GM19463 (cell line): ENCODE results near the gene C1D.
"Not testable (repeated sequence)": the region's sequence is repeated elsewhere in the genome, so short reads cannot be mapped to it uniquely, and the experiment has no call there.

Experiments
- ATAC-seq: cut with Tn5 transposase; IDR thresholded peaks from one replicate; pipeline ENCODE4 v1.9.1; 2021; ENCODE audit warnings: mild to moderate bottlenecking, moderate library complexity; ENCODE audit not compliant: unreplicated experiment

C1D gene, protein sequence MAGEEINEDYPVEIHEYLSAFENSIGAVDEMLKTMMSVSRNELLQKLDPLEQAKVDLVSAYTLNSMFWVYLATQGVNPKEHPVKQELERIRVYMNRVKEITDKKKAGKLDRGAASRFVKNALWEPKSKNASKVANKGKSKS

DNA sequence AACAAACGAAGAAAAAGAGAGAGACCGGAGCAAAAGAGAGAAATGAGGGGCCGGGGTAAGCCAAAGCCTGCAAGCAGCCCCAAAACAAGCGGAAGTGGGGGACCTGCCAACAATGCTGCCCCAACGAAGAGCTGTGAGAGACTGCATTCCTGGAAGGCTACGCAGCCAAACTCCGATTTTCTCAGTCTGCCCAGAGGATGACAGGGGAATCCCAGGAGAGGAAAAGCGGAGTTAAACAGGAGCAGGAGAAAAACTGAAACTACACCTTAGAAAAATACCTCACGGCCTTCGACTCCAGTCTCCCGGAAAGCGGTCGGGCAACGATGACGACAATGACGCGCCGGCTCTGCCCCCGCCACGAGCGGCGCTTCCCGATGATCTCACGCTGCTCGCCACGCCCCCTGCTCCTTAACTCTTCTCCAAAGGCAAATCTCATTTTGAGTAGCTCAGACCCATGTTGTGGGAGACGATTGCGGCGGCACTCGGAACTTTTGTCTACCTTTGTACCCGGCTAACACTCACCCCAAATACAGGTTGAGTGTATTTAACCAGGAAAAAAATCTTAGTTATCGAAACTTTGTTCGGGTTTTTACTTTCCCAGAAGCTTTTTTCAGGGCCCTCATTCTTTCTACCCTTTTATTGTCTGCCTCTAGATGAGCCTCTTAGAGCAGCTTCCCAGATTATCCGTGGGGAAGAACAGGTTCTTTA lies at the start of gene C1D:
TSS of gene C1D (minus strand) at position 325 of the 708 bp plus-strand sequence. CDS start 15,694 bp downstream, outside the sequence.
- ATAC-seq = peak; percentile 96

DNA sequence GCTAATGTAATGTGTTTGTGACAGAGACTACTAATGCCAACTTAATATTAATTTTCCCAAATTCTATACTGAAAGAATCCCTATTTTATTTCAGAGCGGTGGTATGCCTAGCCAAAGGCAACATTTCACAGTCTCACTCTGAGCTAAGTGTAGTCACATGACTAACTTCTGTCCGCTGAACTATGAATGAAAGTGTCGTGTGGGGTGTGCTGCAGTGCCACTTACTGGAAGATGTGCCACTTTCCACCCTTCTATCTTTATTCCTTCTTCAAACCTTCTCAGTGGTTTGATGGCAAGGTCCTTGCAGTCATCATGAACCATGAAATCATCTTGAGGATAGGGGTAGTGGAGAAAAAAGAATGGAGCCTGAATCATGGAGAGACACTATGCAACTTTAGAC lies 47.3 kb upstream of the C1D start:
- ATAC-seq = peak; percentile 69

DNA sequence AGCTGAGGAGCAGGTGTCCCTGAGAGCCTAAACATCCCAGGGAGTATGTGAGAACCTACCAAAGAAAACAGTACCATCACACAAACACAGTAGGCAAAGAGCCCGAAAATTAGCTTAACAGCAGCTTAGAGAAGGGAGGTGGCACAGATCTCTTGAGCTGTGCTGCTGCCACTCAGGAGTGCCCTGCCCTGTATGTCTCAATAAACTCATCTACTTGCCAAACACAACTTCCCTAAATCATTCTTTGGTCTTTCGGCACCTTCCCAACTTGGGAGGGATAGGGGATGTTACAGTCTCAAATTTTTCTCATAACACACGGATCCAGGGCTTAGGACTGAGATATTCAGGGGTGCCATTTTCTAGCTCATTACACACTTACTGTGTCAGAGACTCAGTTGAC lies 45.3 kb upstream of the C1D start:
- no peak for ATAC-seq

DNA sequence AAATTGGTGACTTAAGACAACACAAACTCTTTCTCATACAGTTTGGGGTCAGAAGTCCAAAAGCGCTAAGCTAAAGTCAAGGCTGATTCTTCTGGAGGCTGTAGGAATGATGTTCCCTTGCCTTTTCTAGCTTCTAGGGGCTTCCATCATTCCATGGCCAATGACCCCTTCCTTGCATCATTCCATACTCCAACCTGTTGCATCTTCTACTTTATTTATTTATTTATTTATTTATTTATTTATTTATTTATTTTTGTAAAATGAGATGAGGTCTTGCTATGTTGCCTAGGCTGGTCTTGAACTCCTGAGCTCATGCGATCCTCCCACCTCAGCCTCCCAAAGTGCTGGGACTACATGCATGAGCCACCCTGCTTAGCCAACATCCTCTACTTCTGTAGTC lies 44.7 kb upstream of the C1D start:
- no peak for ATAC-seq

DNA sequence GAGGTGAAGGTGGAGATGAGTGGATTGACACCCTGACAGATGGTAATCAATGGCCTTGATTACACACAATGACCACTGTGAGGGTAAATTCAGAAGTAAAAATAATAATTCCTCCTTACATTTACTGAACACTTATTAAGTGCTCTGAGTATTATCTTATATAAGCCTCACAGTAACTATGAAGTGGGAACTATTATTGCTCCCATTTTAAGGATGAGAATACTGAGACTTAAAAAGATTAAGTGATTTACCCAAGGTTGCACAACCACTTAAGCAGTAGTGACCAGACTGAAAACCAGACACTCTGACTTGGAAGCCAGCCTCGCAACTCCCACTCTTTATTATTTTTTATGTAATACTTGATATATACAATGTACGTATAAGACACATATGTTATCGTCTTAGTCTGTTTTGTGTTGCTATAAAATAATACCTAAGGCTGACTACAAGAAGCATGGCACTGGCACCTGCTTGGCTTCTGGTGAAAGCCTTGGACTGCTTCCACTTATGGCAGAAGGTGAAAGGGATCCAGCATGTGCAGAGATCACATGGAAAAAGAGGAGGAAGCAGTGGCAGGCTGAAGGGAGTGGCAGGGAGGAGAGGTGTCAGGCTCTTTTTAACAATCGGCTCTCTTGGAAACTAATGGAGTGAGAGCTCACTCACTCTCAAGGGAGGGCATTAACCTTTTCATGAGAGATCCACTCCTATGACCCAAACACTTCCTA lies 41.5 kb upstream of the C1D start:
- ATAC-seq = no peak

DNA sequence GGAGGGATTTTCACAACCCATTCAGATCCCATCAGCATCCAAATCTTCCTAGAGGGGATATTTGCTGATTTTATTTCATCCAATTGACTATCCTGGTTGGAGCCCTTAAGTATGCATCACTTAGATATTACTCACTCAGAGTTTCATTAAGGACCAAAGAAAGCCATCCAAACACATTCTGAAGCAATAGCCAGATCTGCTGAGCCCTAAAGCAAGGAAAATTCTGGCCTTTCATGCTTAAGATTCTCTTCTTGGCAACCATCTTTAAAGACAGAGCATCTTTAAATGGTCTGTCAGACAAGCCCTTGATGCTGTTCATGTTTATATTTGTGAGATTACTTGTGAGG lies 40.9 kb upstream of the C1D start:
- no peak for ATAC-seq

DNA sequence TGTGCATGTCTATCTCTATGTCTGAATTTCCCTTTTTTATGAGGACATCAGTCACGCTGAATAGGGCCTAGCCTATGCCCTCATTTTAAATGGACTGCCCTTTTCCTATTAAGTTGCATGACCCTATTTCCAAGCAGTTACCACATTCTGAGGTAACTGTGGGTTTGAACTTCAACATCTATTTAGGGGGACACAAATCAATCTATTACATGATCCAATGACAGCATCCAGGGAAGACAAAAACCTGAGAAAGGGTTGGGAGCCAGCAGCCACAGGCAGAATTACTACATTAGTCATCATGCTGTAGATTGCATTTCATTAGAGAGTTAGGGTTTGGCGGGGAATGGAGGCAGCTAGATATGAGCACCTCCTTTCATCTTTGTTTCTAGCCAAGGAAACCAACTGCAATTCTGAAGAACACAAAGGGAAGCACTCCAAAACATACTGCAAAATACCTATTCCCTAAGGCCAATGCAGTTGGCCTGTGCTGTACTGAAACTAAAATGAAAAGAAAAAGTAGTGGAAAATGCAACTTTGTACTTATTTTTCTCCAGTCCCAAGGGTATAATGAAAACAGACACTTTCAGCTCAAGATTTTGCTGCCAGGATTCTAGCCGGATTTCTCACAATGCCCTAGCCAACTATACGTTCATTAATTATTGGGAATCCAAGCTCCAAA lies 40.4 kb upstream of the C1D start:
- ATAC-seq = no peak

DNA sequence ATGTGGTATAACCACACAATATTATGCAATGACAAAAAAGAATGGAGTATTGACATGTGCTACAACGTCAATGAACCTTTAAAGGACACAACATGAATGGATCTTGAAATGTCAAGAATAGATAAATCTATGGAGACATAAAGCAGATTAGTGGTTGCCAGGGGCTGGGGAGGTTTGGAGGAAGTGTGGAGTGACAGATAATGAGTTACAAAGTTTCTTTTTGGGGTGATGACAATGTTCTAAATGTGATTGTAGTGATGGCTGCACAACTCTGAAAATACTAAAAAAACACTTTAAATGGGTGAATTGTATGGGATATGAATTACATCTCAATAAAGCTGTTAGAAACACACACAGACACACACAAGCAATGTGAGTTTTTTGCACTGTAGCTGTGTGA lies 37.4 kb upstream of the C1D start:
- no peak for ATAC-seq

DNA sequence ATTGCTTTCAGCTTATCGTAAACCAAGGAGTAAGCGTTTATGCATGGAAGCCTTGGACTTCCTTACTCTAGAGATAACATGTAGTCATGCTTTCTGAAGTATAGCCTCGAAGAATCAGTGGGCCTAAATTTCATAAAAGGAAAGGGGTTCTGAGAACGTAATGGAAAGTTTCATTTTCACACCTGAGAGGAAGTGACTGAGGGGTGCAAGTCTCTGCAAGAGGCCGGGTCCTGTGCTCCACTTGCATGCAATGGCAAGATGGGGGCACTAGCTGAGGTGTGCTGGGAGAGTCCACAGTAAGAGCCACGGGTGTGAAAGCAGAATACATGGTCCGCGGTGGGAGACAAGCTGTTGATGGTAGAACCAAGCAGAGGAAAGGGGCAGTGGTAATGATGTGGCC lies 36.5 kb upstream of the C1D start:
- no peak for ATAC-seq

DNA sequence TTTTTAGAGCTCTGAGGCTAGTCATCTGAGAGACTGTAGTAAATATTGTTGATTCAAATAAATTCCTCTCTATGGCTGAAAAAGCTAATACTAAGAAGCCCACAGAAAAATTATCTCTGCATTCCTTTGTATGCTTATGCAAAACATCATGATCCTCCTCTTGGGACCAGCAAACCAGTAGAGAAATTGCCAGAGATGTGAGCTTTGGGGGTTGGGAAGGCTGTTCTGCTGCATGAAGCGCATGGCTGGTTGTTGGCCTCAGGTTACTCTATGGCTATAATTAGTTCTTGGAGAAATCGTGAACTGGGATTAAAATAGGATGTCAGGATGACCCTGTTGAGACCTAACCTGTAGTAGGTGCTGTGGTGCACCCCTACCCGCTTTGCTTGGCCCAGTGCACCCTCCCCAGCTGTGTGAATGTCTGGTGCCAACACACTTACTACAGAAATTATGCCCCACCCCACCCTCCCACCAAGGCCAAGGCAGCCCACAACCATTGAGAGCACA lies 35.5 kb upstream of the C1D start:
- ATAC-seq = no peak

DNA sequence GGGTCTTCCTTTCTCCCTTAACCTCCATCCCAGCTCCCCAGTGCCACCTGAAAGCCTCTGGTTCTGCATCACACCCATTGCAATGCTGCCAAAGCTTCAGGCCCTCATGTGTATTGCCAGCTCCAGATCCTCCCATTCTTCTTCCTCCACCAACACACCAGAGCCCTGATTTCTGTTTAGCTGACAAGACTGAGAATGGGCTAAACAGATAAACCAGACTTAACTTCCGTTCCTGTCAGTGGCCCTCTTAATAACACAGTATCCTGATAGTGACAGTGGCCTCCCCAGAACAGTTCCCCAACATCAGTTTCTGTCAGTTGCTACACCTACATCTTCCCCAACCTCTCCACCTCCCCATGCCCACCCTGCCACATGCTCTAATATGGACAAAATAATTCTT lies 31.3 kb upstream of the C1D start:
- ATAC-seq = no peak

DNA sequence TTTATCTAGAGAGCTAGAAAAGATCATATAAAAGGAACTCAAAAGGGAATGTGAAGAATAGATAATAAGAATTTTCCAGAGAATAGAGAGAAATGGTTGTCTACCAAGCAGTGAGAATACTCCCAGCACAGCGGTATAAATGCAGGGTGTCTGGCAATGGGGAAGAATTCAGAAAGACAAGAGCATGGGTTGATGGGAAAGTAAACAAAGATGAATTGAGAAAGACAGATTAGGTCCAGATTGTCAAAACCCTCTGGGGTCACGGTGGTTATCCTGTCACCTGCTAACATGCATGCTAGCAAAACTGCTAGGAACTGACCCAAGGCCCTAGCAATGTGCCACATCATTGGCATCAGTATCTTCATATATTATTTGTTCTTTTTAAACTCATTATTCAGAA lies 30.8 kb upstream of the C1D start:
- ATAC-seq = no peak

DNA sequence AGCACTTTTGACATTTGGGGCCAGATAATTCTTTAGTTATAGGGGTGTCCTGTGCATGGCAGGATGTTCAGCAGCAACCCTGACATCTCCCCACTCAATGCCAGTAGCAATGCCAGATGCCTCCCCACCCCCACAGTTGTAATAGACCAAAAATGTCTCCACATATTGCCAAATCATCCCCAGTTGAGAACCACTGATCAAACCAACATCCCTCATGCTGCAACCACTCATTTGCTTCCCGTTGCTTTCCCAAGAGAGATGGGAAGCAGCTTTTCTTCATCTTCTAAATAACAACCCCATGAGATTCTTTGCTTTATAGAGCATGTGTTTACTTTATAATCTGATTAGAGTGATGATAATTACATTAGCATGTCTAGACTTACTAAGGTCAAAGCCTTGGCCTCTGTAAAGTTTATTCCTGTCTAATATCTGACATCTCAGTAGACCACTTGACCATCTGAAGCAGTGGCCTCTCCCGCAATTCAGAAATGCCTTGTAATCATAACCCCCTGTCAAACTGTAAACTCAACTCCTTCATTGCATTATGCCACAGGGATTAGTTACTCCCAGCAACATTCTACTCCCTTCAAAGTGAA lies 28.7 kb upstream of the C1D start:
- no peak for ATAC-seq

DNA sequence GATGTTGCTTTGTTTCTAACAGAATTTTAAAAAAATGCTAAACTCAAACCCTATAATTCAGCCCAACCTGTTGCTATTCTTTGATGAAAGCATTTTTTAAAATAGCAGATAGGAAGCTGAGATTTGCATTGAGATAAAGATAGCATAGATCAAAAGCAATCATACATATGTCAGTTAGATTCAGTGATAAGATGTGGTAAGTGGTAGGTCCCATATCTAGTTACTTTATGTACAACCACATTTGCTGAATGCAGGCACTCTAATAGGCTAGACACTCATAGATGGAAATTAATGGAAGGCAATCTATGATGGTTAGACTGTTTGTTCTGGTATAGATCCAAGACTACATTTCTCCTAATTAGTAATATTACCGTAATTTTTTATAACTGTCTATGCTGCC lies 27.2 kb upstream of the C1D start:
- no peak for ATAC-seq

DNA sequence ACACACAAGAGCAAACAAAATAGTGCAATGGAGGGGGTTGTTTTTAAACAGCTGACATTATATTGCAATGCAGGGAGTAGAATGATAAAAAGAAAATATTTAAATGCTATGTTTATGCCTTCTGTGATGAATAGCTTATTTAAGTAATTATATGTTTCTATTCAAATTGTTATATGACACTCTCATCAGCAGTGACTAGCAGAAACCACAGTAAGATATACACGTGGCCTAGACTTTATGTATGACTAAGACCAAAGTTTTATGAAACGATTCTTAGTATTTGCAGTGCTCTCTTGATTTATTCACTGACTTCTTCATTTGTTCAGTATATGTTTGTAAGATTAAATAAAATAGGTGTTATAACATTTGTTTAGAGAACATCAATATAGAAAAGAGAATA lies 26.1 kb upstream of the C1D start:
- no peak for ATAC-seq

DNA sequence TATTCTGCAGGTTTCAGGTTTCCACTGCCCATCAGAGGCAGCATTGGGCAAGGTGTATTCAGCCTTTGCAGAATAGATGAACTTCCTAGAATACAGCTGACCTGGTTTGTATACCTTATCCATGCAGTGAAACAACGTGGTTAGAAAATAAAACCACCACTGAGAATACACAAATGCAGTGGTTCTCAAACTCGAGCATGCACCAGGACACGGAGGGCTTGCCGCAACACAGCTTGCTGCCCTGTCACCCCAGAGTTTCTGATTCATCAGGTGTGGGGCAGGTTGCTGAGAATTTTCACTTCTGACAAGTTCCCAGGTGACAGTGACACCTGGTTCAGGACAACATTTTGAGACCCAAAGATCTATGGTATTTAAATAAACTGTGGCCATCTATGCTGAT lies 23.4 kb upstream of the C1D start:
- no peak for ATAC-seq

DNA sequence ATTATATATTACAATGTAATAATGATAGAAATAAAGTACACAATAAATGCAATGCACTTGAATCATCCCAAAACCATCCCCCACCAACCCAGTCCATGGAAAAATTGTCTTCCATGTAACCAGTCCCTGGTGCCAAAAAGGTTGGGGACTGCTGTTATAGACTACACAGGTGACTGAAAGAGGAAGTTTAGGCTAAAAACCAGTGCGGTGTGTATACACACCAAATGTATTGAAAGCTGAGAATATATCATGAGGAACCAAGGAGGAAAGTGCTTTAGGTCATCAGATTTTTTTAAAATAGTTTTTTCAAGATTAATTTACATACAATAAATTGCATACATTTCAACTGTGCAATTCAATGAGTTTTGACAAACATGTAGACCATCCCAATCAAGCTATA lies 20.5 kb upstream of the C1D start:
- ATAC-seq = no peak

DNA sequence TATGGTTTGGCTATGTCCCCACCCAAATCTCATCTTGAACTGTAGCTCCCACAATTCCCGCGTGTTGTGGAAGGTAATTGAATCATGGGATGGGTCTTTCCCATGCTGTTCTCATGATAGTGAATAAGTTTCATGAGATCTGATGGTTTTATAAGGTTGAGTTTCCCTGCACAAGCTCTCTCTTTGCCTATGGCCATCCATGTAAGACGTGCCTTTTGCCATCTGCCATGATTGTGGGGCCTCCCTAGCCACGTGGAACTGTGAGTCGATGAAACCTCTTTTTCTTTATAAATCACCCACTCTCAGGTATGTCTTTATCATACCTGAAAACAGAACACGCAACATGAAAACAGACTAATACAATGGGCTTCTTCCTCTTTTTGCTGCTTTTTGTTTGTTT lies 11.2 kb upstream of the C1D start:
- ATAC-seq = no peak

DNA sequence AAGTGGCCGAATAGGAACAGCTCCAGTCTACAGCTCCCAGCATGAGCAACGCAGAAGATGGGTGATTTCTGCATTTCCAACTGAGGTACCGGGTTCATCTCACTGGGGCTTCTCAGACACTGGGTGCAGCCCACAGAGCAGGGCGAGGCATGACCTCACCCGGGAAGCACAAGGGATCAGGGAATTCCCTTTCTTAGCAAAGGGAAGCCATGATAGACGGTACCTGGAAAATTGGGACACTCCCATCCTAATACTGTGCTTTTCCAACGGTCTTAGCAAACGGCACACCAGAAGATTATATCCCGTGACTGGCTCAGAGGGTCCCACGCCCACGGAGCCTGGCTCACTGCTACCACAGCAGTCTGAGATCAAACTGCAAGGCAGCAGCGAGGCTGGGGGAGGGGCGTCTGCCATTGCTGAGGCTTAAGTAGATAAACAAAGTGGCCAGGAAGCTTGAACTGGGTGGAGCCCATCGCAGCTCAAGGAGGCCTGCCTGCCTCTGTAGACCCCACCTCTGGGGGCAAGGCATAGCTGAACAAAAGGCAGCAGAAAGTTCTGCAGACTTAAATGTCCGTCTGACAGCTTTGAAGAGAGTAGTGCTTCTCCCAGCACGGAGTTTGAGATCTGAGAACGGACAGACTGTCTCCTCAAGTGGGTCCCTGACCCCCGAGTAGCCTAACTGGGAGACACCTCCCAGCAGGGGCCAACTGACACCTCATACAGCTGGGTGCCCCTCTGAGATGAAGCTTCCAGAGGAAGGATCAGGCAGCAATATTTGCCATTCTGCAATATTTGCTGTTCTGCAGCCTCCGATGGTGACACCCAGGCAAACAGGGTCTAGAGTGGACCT lies 1.2 kb upstream of the C1D start:
- ATAC-seq = not testable (repeated sequence)

DNA sequence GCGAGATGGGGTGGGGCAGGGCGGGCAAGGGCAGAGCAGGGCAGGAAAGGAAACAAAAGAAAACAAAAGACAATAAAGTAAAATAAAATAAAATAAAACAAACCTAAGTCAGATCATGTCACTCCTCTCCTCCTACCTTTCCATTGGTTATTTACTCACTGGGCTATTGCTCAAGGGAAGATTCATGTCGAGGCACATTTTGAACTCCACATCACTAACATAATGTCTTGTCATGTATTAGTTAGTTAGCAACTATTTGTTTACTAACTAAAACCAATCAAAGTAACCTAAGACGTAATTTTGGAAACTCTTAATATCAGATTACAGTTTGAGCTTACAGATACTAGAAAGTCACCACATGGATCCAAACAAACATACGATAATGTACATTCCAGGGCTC lies 2.2 kb downstream of the C1D start:
- no peak for ATAC-seq
